GM10266 (cell line): ENCODE measurements around the gene DCLK2.
A peak's percentile ranks its signal among the peaks of the same experiment; 100 is the strongest.

Source experiments
- DNase-seq: peaks from one replicate; pipeline ENCODE4 v3.0.0; 2012; ENCODE audit errors: extremely low spot score
- TF ChIP-seq, protein P1 (sequence below): IDR thresholded peaks from 2 replicates; pipeline ENCODE4 v1.5.1; 2012; ENCODE audit warnings: mild to moderate bottlenecking, low read depth; ENCODE audit not compliant: control insufficient read depth, insufficient read depth; ENCODE audit errors: missing control alignments

The DCLK2 gene

GRCh38 chr4:150079081-150079581 lies 886 bp downstream of the DCLK2 start:
- DNase-seq: peak; percentile 67

GRCh38 chr4:150080337-150080736 lies 2.1 kb downstream of the DCLK2 start:
- DNase-seq: peak; percentile 17
- TF ChIP-seq, protein P1, sequence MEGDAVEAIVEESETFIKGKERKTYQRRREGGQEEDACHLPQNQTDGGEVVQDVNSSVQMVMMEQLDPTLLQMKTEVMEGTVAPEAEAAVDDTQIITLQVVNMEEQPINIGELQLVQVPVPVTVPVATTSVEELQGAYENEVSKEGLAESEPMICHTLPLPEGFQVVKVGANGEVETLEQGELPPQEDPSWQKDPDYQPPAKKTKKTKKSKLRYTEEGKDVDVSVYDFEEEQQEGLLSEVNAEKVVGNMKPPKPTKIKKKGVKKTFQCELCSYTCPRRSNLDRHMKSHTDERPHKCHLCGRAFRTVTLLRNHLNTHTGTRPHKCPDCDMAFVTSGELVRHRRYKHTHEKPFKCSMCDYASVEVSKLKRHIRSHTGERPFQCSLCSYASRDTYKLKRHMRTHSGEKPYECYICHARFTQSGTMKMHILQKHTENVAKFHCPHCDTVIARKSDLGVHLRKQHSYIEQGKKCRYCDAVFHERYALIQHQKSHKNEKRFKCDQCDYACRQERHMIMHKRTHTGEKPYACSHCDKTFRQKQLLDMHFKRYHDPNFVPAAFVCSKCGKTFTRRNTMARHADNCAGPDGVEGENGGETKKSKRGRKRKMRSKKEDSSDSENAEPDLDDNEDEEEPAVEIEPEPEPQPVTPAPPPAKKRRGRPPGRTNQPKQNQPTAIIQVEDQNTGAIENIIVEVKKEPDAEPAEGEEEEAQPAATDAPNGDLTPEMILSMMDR: no peak

More at GRCh38 chr4:150079081-150079581, 886 bp downstream of the DCLK2 start:
- TF ChIP-seq, protein P1: no peak

GRCh38 chr4:150080875-150081274 lies 2.6 kb downstream of the DCLK2 start:
- TF ChIP-seq, protein P1: no peak
- DNase-seq: no peak

GRCh38 chr4:150082241-150082640 lies 4.0 kb downstream of the DCLK2 start:
- TF ChIP-seq, protein P1: no peak
- peak; percentile 69 for DNase-seq

DNA sequence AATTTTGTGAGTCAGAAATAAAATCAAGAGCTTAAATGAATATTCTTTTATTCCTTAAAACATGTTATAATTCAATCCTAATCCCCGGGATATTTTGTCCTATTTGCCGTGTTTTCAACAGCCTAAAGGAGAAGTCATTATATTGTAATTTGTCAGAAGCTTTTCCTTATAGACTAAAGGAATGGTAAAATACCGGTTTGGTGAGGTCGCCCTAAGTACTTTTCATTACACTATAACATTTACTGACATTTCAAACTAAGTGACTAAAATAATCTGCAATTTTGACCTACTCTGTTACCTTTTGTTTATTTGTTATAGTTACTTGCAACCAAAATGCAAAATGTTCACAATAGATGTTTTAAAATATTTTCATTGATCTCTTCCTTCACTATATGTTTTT lies 8.8 kb downstream of the DCLK2 start:
- no peak for DNase-seq
- TF ChIP-seq, protein P1: no peak

- no peak for DNase-seq
- TF ChIP-seq, protein P1: no peak
These were observed 11.5 kb downstream of the DCLK2 start for GRCh38 chr4:150089732-150090131.

GRCh38 chr4:150090836-150091235 lies 12.6 kb downstream of the DCLK2 start:
- DNase-seq: no peak

More at GRCh38 chr4:150090836-150091235, 12.6 kb downstream of the DCLK2 start:
- TF ChIP-seq, protein P1: no peak
